Type B pancreatic cell (in vitro differentiated cells): ENCODE data around the gene GFER. TPM values are rescaled to one million over a fixed set of nuclear protein-coding genes. Genes with fewer than 3 reads are reported as not detected.

ENCODE experiments used
- DNase-seq: peaks from one replicate; pipeline ENCODE4 v3.0.0; 2021; ENCODE audit warnings: mixed read lengths; ENCODE audit not compliant: unreplicated experiment; ENCODE audit errors: extremely low spot score
- H3K27ac Mint-ChIP-seq: 2 replicates; pipeline ENCODE4 v1.8.0; 2021; ENCODE audit warnings: mild to moderate bottlenecking, mixed read lengths
- H3K27me3 Mint-ChIP-seq: 2 replicates; pipeline ENCODE4 v1.8.0; 2021; ENCODE audit warnings: mixed read lengths
- H3K36me3 Mint-ChIP-seq: 2 replicates; pipeline ENCODE4 v1.8.0; 2021; ENCODE audit warnings: mixed read lengths
- H3K4me1 Mint-ChIP-seq: one replicate; pipeline ENCODE4 v1.8.0; 2021; ENCODE audit warnings: mixed read lengths; ENCODE audit not compliant: unreplicated experiment
- H3K4me3 Mint-ChIP-seq: 2 replicates; pipeline ENCODE4 v1.8.0; 2021; ENCODE audit warnings: mild to moderate bottlenecking, mixed read lengths
- H3K9me3 Mint-ChIP-seq: 2 replicates; pipeline ENCODE4 v1.8.0; 2021; ENCODE audit warnings: mixed read lengths
- CTCF ChIP-seq: fragments of 200-600 bp; sonication (generic); conservative IDR thresholded peaks from 2 replicates; pipeline ENCODE4 v1.5.0; 2021; ENCODE audit warnings: antibody characterized with exemption, mild to moderate bottlenecking
- total RNA-seq: library from RNA; stranded (reverse); gene quantifications from 2 replicates; pipeline ENCODE4 v1.2.1, GENCODE V29; 2021; ENCODE audit warnings: low replicate concordance

The GFER gene
- total RNA-seq, 1 donor from 2014 or later = 31.6 TPM

DNA sequence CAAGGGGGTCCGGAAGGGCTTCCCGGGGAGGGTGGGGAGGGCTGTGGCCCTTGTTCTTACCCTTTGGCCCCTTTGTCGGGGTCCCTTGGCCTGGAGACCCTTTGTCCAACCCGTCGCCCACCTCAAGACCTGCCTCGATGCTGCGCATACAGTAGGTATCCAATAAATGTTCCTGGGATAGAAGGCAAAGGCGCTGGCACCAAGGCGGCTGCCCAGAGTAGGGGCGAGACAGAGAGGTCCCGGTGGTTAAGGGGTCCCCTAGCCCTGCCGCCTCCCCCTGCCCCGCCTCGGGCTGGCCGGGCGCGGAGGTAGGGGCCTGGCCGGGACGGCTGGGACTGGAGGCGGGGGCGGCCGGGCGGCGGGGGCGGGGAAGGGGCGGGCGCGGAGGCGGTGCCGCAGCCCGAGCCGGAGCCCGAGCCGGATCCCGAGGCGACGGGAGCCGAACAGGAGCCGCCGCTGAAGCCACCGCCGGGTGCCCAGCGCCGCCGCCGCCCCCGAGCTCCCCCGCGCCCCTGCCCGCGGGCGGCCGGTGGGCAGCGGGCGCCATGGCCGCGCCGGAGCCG lies 42.5 kb downstream of the GFER start, which contains the start of gene NHERF2:
Gene NHERF2, plus strand, starts transcription at position 442 of the 563 bp plus-strand sequence. Its CDS starts 104 bp downstream, at position 546.
- peak within 1 kb of the TSS; percentile 87 for H3K4me3 Mint-ChIP-seq
- H3K4me1 Mint-ChIP-seq = peaks cover 19% of the 10 kb centered on the region
- no peak for DNase-seq

DNA sequence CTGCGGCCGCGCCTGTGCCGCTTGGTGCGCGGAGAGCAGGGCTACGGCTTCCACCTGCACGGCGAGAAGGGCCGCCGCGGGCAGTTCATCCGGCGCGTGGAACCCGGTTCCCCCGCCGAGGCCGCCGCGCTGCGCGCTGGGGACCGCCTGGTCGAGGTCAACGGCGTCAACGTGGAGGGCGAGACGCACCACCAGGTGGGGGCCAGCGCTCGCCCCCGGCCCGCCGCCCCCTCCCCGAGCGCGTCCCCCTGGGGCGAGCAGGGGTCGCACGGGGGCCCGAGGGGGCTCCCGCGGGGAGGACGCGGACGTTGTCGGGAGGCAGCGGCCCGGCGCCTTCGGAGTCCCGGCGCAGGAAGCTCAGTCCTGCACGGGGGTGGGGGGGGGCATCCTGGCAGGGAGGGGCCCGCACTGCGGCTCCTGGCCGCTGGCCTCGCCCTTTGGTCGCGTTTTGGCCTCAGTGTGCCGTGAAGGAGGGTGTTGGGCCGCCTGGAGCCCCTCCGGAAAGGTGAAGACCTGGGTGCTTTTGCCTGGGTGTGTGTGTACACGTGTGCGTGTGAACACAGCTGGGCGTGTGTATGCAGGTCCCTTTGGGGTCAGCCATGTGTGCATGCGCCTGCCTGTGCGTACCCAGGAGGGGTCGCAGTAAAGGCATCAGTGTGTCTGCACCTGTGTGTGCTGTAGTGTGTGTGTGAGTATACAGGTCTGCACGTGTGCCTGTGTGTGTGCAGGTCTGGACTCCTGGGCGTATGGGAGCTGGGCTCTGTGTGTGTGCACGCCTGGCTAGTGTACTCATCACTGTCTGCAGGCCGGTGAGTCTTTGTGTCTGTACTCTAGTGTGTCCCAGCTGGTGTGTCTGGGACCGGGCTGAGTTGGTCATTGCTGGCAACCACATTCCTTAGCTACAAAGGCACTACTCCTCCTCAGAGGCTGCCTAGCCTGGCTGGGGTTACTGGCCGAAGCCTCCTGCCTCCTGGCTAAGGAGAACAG lies 43.3 kb downstream of the GFER start:
- no peak for TF ChIP-seq CTCF
- H3K27me3 Mint-ChIP-seq = peaks cover 22% of the 10 kb centered on the region
- peak overlapping the region; percentile 87 for H3K4me3 Mint-ChIP-seq
- peaks cover 19% of the 10 kb centered on the region for H3K4me1 Mint-ChIP-seq
- no peaks in the 10 kb centered on the region for H3K36me3 Mint-ChIP-seq
- no peaks in the 10 kb centered on the region for H3K9me3 Mint-ChIP-seq
- DNase-seq = no peak
- H3K27ac Mint-ChIP-seq = peak overlapping the region; percentile 50

More for the DNA sequence above, 42.5 kb downstream of the GFER start, which contains the start of gene NHERF2:
- Mint-ChIP-seq H3K27ac (peak within 1 kb of the TSS; percentile 50), H3K9me3 (no peaks in the 10 kb centered on the region), H3K36me3 (no peaks in the 10 kb centered on the region), H3K27me3 (peaks cover 27% of the 10 kb centered on the region)
- TF ChIP-seq CTCF = no peak

GRCh38 chr16:2028146-2028545 lies 44.2 kb downstream of the GFER start:
- peak overlapping the region; percentile 87 for H3K4me3 Mint-ChIP-seq
- no peak for TF ChIP-seq CTCF
- DNase-seq = no peak
- peaks cover 14% of the 10 kb centered on the region for H3K27me3 Mint-ChIP-seq
- no peaks in the 10 kb centered on the region for H3K36me3 Mint-ChIP-seq
- H3K4me1 Mint-ChIP-seq = peaks cover 12% of the 10 kb centered on the region
- H3K9me3 Mint-ChIP-seq = no peaks in the 10 kb centered on the region
- H3K27ac Mint-ChIP-seq = no peak overlapping the region

DNA sequence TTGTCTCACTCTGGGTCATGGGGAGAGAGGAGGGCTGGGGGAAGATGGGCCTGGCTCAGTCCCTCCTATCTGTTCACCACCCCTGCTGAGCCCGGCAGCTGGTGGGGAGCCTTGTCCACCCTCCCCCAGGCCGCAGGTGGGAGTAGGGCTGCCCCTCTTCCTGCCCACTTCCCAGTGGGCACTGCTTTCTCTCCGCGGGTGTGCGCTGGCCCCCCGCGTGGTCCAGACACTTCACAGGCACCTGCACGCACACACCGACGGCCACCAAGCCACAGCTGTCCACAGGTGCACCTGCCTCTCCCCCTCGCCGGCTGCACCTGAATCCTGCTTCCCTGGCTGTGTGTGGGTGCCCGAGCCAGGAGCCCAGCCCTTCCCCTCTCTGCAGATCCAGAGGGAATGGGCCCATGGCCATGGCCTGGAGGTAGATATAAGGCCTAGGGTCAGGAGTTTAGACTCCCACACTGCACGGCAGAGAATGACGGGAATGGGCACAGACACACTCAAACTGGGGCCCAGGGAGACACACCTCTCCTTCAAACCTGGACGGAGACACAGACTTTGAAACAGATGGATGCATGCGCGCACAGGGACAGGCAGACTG lies 44.7 kb downstream of the GFER start:
- TF ChIP-seq CTCF = no peak
- Mint-ChIP-seq H3K4me3 (no peak overlapping the region), H3K27ac (no peak overlapping the region), H3K27me3 (peaks cover 11% of the 10 kb centered on the region), H3K9me3 (no peaks in the 10 kb centered on the region), H3K36me3 (no peaks in the 10 kb centered on the region), H3K4me1 (peaks cover 8% of the 10 kb centered on the region)
- DNase-seq = no peak

DNA sequence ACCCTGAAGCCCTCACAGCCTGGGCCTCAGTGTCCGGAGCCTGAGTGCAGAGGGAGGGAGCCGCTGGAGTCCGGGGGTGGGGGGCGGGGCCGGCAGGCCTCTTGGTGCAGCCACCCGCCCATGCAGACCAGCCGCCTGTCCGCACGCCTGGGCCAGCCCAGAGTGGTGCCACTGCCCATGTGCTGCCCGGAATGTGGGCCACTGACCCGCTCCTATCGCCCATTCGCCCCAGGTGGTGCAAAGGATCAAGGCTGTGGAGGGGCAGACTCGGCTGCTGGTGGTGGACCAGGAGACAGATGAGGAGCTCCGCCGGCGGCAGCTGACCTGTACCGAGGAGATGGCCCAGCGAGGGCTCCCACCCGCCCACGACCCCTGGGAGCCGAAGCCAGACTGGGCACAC lies 45.4 kb downstream of the GFER start:
- no peak for DNase-seq
- H3K27me3 Mint-ChIP-seq = peaks cover 11% of the 10 kb centered on the region
- H3K9me3 Mint-ChIP-seq = no peaks in the 10 kb centered on the region
- no peak for TF ChIP-seq CTCF
- H3K27ac Mint-ChIP-seq = no peak overlapping the region
- H3K4me3 Mint-ChIP-seq = no peak overlapping the region
- peaks cover 5% of the 10 kb centered on the region for H3K4me1 Mint-ChIP-seq
- no peaks in the 10 kb centered on the region for H3K36me3 Mint-ChIP-seq
